Hepatocyte (in vitro differentiated cells): ENCODE measurements around the gene GON4L. TPM values are rescaled to one million over a fixed set of nuclear protein-coding genes. Genes with fewer than 3 reads are reported as not detected.
A peak's percentile ranks its signal among the peaks of the same experiment; 100 is the strongest.
"Not testable (repeated sequence)": the region's sequence is repeated elsewhere in the genome, so short reads cannot be mapped to it uniquely, and the experiment has no call there.

Experiments used
- DNase-seq: peaks from one replicate; pipeline ENCODE4 v3.0.0-alpha.2; 2016; ENCODE audit warnings: low spot score
- H2AFZ ChIP-seq: fragments of 200-600 bp; sonication (generic); 2 replicates; pipeline ENCODE4 v1.6.0; 2016; ENCODE audit warnings: antibody characterized with exemption, mild to moderate bottlenecking
- H3K27ac ChIP-seq: fragments of 200-600 bp; sonication (generic); 2 replicates; pipeline ENCODE4 v1.5.1; 2016; ENCODE audit warnings: mild to moderate bottlenecking
- H3K27me3 ChIP-seq: fragments of 200-600 bp; sonication (generic); 2 replicates; pipeline ENCODE4 v1.6.1; 2016
- H3K36me3 ChIP-seq: fragments of 200-600 bp; sonication (generic); replicated peaks from 2 replicates; pipeline ENCODE4 v1.5.1; 2016; ENCODE audit warnings: low read depth; ENCODE audit not compliant: insufficient read depth
- H3K4me1 ChIP-seq: fragments of 200-600 bp; sonication (generic); 2 replicates; pipeline ENCODE4 v1.5.1; 2016; ENCODE audit warnings: mild to moderate bottlenecking, moderate library complexity; ENCODE audit not compliant: insufficient read depth
- H3K4me2 ChIP-seq: fragments of 200-600 bp; sonication (generic); 2 replicates; pipeline ENCODE4 v1.6.0; 2016
- H3K4me3 ChIP-seq: fragments of 200-600 bp; sonication (generic); 2 replicates; pipeline ENCODE4 v1.5.1; 2016; ENCODE audit warnings: mild to moderate bottlenecking
- H3K79me2 ChIP-seq: fragments of 200-600 bp; sonication (generic); 2 replicates; pipeline ENCODE4 v1.6.0; 2017; ENCODE audit warnings: mild to moderate bottlenecking
- H3K9me2 ChIP-seq: fragments of 200-600 bp; sonication (generic); replicated peaks from 2 replicates; pipeline ENCODE4 v1.6.0; 2017; ENCODE audit warnings: mild to moderate bottlenecking; ENCODE audit not compliant: insufficient read depth
- H3K9me3 ChIP-seq: fragments of 200-600 bp; sonication (generic); 2 replicates; pipeline ENCODE4 v1.5.1; 2016; ENCODE audit warnings: low read depth, mild to moderate bottlenecking
- H4K20me1 ChIP-seq: fragments of 200-600 bp; sonication (generic); 2 replicates; pipeline ENCODE4 v1.6.0; 2016; ENCODE audit warnings: mild to moderate bottlenecking; ENCODE audit not compliant: insufficient read depth, poor library complexity, severe bottlenecking
- CTCF ChIP-seq: fragments of 200-600 bp; sonication (generic); IDR thresholded peaks from 2 replicates; pipeline ENCODE4 v1.5.1; 2016; ENCODE audit warnings: antibody characterized with exemption, mild to moderate bottlenecking; ENCODE audit not compliant: poor library complexity
- EZH2 ChIP-seq: fragments of 200-600 bp; sonication (generic); IDR thresholded peaks from 2 replicates; pipeline ENCODE4 v1.6.1; 2016; ENCODE audit warnings: antibody characterized with exemption, mild to moderate bottlenecking, borderline replicate concordance
- EZH2phosphoT487 ChIP-seq: fragments of 200-600 bp; sonication (generic); IDR thresholded peaks from one replicate; pipeline ENCODE4 v1.6.1; 2018; ENCODE audit warnings: antibody characterized with exemption, mild to moderate bottlenecking, low read depth, moderate library complexity; ENCODE audit not compliant: unreplicated experiment, severe bottlenecking
- WGBS: methylation state at CpG from one replicate; pipeline ENCODE4 v1.1.6; 2016; ENCODE audit warnings: low lambda C conversion rate; ENCODE audit errors: missing lambda C conversion rate; 5-methylcytosine and 5-hydroxymethylcytosine counted together
- polyA plus RNA-seq: library from polyadenylated mRNA; unstranded; fragments of >200 nt; fragmentation: Nextera tagmentation; extraction: Ambion mirVana; gene quantifications from 2 replicates; pipeline ENCODE4 v1.2.1, GENCODE V29; 2016
- total RNA-seq: library from RNA; depleted of rRNA; stranded (reverse); fragments of >200 nt; gene quantifications from 2 replicates; pipeline ENCODE4 v1.2.3, GENCODE V29; 2014

GON4L gene
- total and polyA plus RNA-seq, 2 experiments from 2014 or later: 20.8 to 33.3 TPM

DNA sequence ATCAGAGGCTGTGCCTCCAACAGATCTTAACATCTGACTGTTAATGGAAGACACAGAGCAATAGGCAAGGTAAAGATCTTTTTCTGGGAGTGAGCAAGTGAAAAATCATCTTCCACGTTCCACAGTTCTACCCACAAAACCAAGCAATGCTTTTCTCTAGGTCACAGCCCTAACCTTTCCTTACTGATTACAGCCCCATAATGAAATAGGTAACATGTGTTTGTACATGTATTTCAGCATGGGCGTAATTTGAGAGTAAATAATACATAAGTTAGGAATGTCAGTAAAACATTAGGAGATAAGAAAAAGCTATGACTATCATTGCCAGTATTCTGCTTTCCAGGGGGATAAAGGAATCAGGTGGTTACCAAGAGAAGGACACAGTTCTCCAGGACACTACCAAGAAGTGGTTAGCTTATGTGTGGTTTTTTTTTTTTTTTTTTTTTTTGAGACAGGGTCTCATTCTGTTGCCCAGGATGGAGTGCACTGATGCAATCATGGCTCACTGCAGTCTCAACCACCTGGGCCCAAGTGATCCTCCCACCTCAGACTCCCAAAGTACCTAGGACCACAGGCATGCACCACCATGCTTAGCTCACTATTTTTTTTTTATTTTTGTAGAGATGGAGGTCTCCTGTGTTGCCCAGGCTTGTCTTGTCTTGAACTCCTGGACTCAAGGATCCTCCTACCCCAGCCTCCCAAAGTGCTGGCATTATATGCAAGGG lies 96.1 kb downstream of the GON4L start:
- WGBS: 82% methylated on average over 2 of the region's 2 CpGs
- no peaks in the 10 kb centered on the region for H3K36me3 ChIP-seq
- H3K4me2 ChIP-seq: no peak overlapping the region

DNA sequence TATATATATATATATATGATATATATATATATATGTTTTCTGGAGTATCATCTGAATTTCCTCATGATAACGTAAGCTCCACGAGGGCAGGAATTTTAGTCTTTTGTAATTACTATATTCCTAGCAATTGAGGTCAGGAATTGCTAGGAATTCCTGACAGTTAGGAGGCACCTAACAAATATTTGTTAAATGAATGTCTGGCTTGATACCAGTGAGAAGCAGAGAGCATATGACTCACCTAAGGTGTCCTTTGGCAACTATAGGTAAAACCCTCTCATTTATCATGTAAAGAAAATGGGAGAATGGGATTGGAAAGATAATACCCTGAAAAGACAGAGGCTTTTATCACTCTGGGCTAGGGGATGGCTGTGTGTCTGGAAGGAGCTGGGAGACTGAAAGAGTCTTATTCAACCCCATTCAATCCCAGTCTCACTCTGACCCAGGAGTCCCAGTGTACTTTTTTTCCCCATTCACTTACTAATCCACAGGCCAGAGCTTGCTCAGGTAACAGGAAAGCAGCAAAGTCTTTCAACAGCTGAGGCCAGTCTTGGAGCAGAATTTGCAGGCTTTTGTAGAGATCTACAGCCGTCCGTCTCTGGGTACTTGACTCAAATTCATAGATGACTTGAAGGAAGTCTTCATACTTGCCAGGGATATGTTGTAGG lies 96.9 kb downstream of the GON4L start:
- Histone ChIP-seq H3K27me3 (no peaks in the 10 kb centered on the region), H3K4me1 (no peaks in the 10 kb centered on the region), H3K9me3 (no peaks in the 10 kb centered on the region), H2AFZ (no peak overlapping the region), H3K36me3 (no peaks in the 10 kb centered on the region), H3K27ac (no peak overlapping the region), H3K4me3 (no peak overlapping the region), H3K4me2 (no peak overlapping the region), H4K20me1 (no peaks in the 10 kb centered on the region), H3K79me2 (no peaks in the 10 kb centered on the region), H3K9me2 (no peaks in the 10 kb centered on the region)
- DNase-seq: no peak
- WGBS: 96% methylated on average over 4 of the region's 4 CpGs
- TF ChIP-seq EZH2 (no peak), EZH2phosphoT487 (no peak), CTCF (no peak)

More for the DNA sequence above, 96.1 kb downstream of the GON4L start:
- Histone ChIP-seq H3K4me1 (no peaks in the 10 kb centered on the region), H3K27me3 (no peaks in the 10 kb centered on the region), H3K79me2 (no peaks in the 10 kb centered on the region), H2AFZ (no peak overlapping the region), H3K9me3 (no peaks in the 10 kb centered on the region), H3K27ac (no peak overlapping the region), H3K4me3 (no peak overlapping the region), H3K9me2 (no peaks in the 10 kb centered on the region), H4K20me1 (no peaks in the 10 kb centered on the region)
- DNase-seq: no peak
- TF ChIP-seq EZH2 (no peak), CTCF (no peak), EZH2phosphoT487 (no peak)

GRCh38 chr1:155759017-155759416 lies 98.0 kb downstream of the GON4L start:
- H3K9me3 ChIP-seq, H4K20me1 ChIP-seq, H2AFZ ChIP-seq, H3K27me3 ChIP-seq, H3K4me1 ChIP-seq, H3K4me3 ChIP-seq, DNase-seq, H3K9me2 ChIP-seq, H3K36me3 ChIP-seq, H3K79me2 ChIP-seq, H3K4me2 ChIP-seq, H3K27ac ChIP-seq: not testable (repeated sequence)
- 98% methylated on average over 3 of the region's 3 CpGs for WGBS

DNA sequence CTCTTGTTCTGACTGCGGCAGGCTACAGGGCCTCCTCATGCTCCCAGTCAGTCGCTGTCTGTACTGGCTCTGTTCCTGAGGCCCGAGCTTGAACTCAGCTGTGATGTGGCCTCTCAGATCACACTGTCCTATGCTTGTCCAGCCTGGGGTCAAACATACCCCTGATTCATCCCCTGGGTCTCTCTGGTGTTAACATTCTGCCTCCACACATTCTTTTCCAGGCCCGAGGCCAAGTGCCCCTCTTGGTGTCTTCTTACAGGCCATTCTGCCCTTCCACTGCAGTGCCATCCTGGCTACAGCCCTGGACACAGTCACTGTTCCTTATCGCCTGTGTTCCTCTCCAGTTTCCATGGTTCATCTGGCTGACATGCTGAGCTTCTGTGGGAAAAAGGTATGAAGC lies 108.9 kb downstream of the GON4L start:
- H3K36me3 ChIP-seq, H3K27me3 ChIP-seq, H3K9me2 ChIP-seq, H2AFZ ChIP-seq, H4K20me1 ChIP-seq, H3K4me2 ChIP-seq, H3K9me3 ChIP-seq, H3K4me3 ChIP-seq, H3K4me1 ChIP-seq, H3K79me2 ChIP-seq, H3K27ac ChIP-seq, DNase-seq: not testable (repeated sequence)
- 94% methylated on average over 5 of the region's 5 CpGs for WGBS

DNA sequence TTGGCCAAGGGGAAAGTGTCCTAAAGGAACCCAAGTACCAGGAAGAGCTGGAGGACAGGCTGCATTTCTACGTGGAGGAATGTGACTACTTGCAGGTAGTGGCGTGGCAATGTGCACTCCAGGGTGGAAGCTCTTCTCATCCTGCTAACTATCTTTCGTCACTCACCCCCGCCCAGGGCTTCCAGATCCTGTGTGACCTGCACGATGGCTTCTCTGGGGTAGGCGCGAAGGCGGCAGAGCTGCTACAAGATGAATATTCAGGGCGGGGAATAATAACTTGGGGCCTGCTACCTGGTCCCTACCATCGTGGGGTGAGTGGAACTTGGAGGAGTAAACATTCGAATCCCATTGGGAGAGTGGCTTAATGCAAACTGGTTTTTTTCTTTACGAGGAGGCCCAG lies 109.4 kb downstream of the GON4L start:
- not testable (repeated sequence) for H3K4me2 ChIP-seq, H3K4me3 ChIP-seq, H2AFZ ChIP-seq, H3K27me3 ChIP-seq, DNase-seq, H4K20me1 ChIP-seq, H3K9me2 ChIP-seq, H3K36me3 ChIP-seq, H3K27ac ChIP-seq, H3K79me2 ChIP-seq, H3K4me1 ChIP-seq, H3K9me3 ChIP-seq
- 94% methylated on average over 9 of the region's 12 CpGs for WGBS

GRCh38 chr1:155745284-155746228 lies 111.5 kb downstream of the GON4L start:
- peak overlapping the region; percentile 38 for H3K4me3 ChIP-seq
- not testable (repeated sequence) for H4K20me1 ChIP-seq, H3K79me2 ChIP-seq, H3K4me1 ChIP-seq, H3K27me3 ChIP-seq, H3K9me3 ChIP-seq, H3K9me2 ChIP-seq, H3K36me3 ChIP-seq
- peak overlapping the region; percentile 77 for H3K4me2 ChIP-seq
- peak overlapping the region; percentile 79 for H2AFZ ChIP-seq
- 1% methylated on average over 50 of the region's 77 CpGs for WGBS
- DNase-seq: peak; percentile 97
- H3K27ac ChIP-seq: peak overlapping the region; percentile 67
